Testis (tissue), 3 donors: ENCODE measurements around the gene PIP5K1C. TPM values are rescaled to one million over a fixed set of nuclear protein-coding genes. Genes with fewer than 3 reads are reported as not detected.

ENCODE experiments used
- DNase-seq: peaks from one replicate; pipeline ENCODE4 v3.0.0-alpha.2; 2019
- H3K27ac ChIP-seq, 2 donors: fragments of 200-600 bp; sonication (generic); one replicate each; pipeline ENCODE4 v1.5.1; 2019
- H3K27me3 ChIP-seq: fragments of 200-600 bp; sonication (generic); one replicate; pipeline ENCODE4 v1.5.1; 2019
- H3K36me3 ChIP-seq: fragments of 200-600 bp; sonication (generic); one replicate; pipeline ENCODE4 v1.5.1; 2017; ENCODE audit warnings: low read depth; ENCODE audit errors: missing control alignments
- H3K4me1 ChIP-seq: fragments of 200-600 bp; sonication (generic); one replicate; pipeline ENCODE4 v1.5.1; 2019
- H3K4me3 ChIP-seq, 2 donors: fragments of 200-600 bp; sonication (generic); one replicate each; pipeline ENCODE4 v1.5.1; 2017 to 2019
- H3K9me3 ChIP-seq: fragments of 200-600 bp; sonication (generic); one replicate; pipeline ENCODE4 v1.5.1; 2017
- CTCF ChIP-seq, 3 experiments: fragments of 450-650 bp in 2 of 3; fragments of 200-600 bp in 1 of 3; sonication (generic) in 1 of 3; IDR thresholded peaks; one replicate each; pipeline ENCODE4 v1.5.1; 2016 to 2019; ENCODE audit warnings: antibody characterized with exemption in 3 of 3, mild to moderate bottlenecking in 2 of 3, moderate library complexity in 1 of 3
- POLR2A ChIP-seq: fragments of 450-650 bp; IDR thresholded peaks from one replicate; pipeline ENCODE4 v1.6.1; 2017; ENCODE audit warnings: antibody characterized with exemption, mild to moderate bottlenecking, moderate library complexity
- WGBS, 2 donors: methylation state at CpG; one replicate each; pipeline ENCODE4 v1.1.5; 2018; 5-methylcytosine and 5-hydroxymethylcytosine counted together
- intact Hi-C: fragments of 100-400 bp; cut with DNase I; formaldehyde crosslinking; loops from one replicate; pipeline ENCODE4 v1.15.1; 2023; ENCODE audit warnings: low total_unique reads
- polyA plus RNA-seq: library from polyadenylated mRNA; stranded (reverse); fragments of 350-450 nt; fragmentation: Illumina TruSeq; extraction: RNeasy Lipid Tissue Mini Kit (QIAGEN cat#74804); gene quantifications from one replicate; pipeline ENCODE4 v1.2.3, GENCODE V29; 2014; ENCODE audit warnings: low read depth, low replicate concordance; ENCODE audit not compliant: insufficient read depth
- total RNA-seq, 2 donors: library from RNA; depleted of rRNA; stranded (reverse); fragments of >200 nt; gene quantifications; one replicate each; pipeline ENCODE4 v1.2.3, GENCODE V29; 2016

The PIP5K1C gene
- total and polyA plus RNA-seq, 3 donors from 2014 or later, result 80.2 to 99.1 (median 87.0) TPM

GRCh38 chr19:3696660-3696995 is 3.6 kb downstream of the PIP5K1C start:
- Histone ChIP-seq H3K36me3 (no peaks in the 10 kb centered on the region), H3K27ac (no peak overlapping the region), H3K4me3 (no peak overlapping the region), H3K9me3 (no peaks in the 10 kb centered on the region), H3K4me1 (peaks cover 16% of the 10 kb centered on the region), H3K27me3 (no peaks in the 10 kb centered on the region)
- WGBS, 2 donors, result 81 to 89% methylated on average over 10 of the region's 10 CpGs
- no peak for DNase-seq
- TF ChIP-seq CTCF (IDR thresholded peaks at IDR 0.05) (no peak), POLR2A (no peak)
- intact Hi-C loops, result no loop called here

GRCh38 chr19:3695986-3696659 is 4.1 kb downstream of the PIP5K1C start:
- Histone ChIP-seq H3K27ac (no peak overlapping the region), H3K27me3 (no peaks in the 10 kb centered on the region), H3K4me3 (no peak overlapping the region), H3K36me3 (no peaks in the 10 kb centered on the region), H3K9me3 (no peaks in the 10 kb centered on the region), H3K4me1 (peaks cover 16% of the 10 kb centered on the region)
- WGBS, 2 donors, result 87 to 91% methylated on average over 22 to 23 of the region's 23 CpGs
- DNase-seq, result no peak
- TF ChIP-seq POLR2A (no peak), CTCF (IDR thresholded peaks at IDR 0.05) (no peak)
- intact Hi-C loops, result no loop called here

DNA sequence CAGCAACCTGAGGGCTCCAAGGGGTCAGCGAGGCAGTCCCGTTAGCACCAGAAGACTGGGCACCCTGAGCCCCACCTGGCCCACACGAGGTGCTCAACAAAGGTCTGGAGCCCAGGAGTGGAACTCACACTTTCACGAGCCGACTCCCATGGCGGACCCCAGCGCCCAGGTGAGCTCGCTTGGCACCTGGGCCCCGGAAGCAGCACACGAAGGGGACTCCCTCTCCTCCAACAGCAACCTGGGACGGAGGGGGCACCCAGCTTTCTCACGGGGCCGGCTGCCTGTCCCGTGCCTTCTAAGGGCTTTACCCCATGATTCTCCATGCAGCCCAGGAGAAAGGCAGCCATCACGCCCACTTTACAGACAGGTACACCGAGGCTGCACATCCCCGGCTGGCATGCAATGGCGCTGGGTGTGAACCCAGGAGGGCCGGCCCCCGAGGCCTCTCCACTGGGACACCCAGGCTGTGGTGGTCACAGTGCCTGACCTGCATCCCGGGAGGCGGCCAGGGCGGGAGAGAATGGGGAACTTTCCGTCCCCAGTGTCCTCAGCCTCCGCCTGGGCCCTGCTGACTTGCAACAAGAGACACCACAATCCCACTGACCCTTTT is 5.0 kb downstream of the PIP5K1C start:
- no peaks in the 10 kb centered on the region for H3K9me3 ChIP-seq
- TF ChIP-seq POLR2A (no peak), CTCF (IDR thresholded peaks at IDR 0.05) (no peak)
- intact Hi-C loops, result no loop called here
- peaks cover 16% of the 10 kb centered on the region for H3K4me1 ChIP-seq
- 91 to 93% methylated on average over 15 to 25 of the region's 25 CpGs for WGBS, 2 donors
- no peak overlapping the region for H3K27ac ChIP-seq
- H3K36me3 ChIP-seq, result no peaks in the 10 kb centered on the region
- H3K27me3 ChIP-seq, result no peaks in the 10 kb centered on the region
- H3K4me3 ChIP-seq, result no peak overlapping the region
- no peak for DNase-seq

- intact Hi-C loops, result no loop called here
- no peak overlapping the region for H3K4me3 ChIP-seq
- no peaks in the 10 kb centered on the region for H3K9me3 ChIP-seq
- no peaks in the 10 kb centered on the region for H3K27me3 ChIP-seq
- WGBS, 2 donors, result 92 to 95% methylated on average over 34 to 42 of the region's 42 CpGs
- H3K27ac ChIP-seq, result no peak overlapping the region
- TF ChIP-seq POLR2A (no peak), CTCF (IDR thresholded peaks at IDR 0.05) (no peak)
- no peak for DNase-seq
- peaks cover 16% of the 10 kb centered on the region for H3K4me1 ChIP-seq
- no peaks in the 10 kb centered on the region for H3K36me3 ChIP-seq
Observed at GRCh38 chr19:3694361-3695123, 5.7 kb downstream of the PIP5K1C start.
